Lower leg skin (tissue), 3 donors: ENCODE results near the gene ARHGAP22.

Source experiments
- POLR2A ChIP-seq, 2 donors: fragments of 450-650 bp; IDR thresholded peaks; one replicate each; pipeline ENCODE4 v1.6.1; 2016 to 2017; ENCODE audit warnings: antibody characterized with exemption in 2 of 2, mild to moderate bottlenecking in 1 of 2, moderate library complexity in 1 of 2
- TF ChIP-seq, protein P1 (sequence below), 3 donors: fragments of 450-650 bp; IDR thresholded peaks; one replicate each; pipeline ENCODE4 v1.5.1; 2016; ENCODE audit warnings: antibody characterized with exemption in 3 of 3, mild to moderate bottlenecking in 3 of 3, moderate library complexity in 2 of 3

DNA sequence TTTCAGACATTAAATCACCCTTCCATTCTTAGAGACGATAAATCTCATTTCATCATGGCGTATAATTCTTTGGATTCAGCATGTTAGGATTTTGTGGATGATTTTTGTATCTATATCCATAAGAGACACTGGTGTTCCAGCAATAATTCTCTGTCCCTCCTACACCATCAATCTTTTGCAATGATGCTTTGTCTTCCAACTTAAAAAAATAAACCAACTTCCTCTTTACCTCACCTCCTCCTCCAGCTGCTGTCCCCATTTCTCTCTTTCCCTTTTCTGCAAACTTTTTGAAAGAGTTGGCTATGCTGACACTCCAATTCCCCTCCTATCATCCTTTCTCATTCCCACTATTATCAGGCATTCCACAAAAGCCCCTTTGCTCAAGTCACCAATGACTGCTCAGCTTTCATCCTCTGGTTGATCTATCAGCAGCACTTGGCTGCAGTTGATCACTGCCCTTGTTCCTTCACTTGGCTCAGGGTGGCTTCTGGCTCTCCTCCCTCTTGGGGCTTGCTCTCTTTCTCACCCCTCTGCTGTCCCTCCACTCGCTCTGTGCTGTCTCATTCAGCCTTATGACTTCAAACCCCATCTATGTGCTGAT is 130.0 kb downstream of the ARHGAP22 start:
- TF ChIP-seq, protein P1, sequence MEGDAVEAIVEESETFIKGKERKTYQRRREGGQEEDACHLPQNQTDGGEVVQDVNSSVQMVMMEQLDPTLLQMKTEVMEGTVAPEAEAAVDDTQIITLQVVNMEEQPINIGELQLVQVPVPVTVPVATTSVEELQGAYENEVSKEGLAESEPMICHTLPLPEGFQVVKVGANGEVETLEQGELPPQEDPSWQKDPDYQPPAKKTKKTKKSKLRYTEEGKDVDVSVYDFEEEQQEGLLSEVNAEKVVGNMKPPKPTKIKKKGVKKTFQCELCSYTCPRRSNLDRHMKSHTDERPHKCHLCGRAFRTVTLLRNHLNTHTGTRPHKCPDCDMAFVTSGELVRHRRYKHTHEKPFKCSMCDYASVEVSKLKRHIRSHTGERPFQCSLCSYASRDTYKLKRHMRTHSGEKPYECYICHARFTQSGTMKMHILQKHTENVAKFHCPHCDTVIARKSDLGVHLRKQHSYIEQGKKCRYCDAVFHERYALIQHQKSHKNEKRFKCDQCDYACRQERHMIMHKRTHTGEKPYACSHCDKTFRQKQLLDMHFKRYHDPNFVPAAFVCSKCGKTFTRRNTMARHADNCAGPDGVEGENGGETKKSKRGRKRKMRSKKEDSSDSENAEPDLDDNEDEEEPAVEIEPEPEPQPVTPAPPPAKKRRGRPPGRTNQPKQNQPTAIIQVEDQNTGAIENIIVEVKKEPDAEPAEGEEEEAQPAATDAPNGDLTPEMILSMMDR (IDR thresholded peaks at IDR 0.05) = no peak
- no peak for TF ChIP-seq POLR2A (IDR thresholded peaks at IDR 0.05)
